ENCODE results near the gene NFE2L2. TPM values are rescaled to one million over a fixed set of nuclear protein-coding genes. Genes with fewer than 3 reads are reported as not detected.

The NFE2L2 gene
- total RNA-seq (59.5 and 66.2 TPM in 2 replicates), polyA plus RNA-seq (57.1 and 63.1 TPM in 2 replicates), polyA minus RNA-seq (92.6 and 103 TPM in 2 replicates), Bru-seq, nascent RNA (percentile 95 among the genes with signal in this experiment), BruChase-seq, experiment 1, labeled RNA remaining after a 6-hour chase (percentile 90 among the genes with signal in this experiment), BruChase-seq, experiment 2, labeled RNA remaining after a 2-hour chase (percentile 95 among the genes with signal in this experiment)
- 67.6 and 71.3 TPM in 2 replicates for polyA plus RNA-seq (2011; cell fraction: cytosol; rRNA removed)
- 89.9 and 99.1 TPM in 2 replicates for polyA plus RNA-seq (2011; cell fraction: nucleus; rRNA removed)
- 63.3 and 69.1 TPM in 2 replicates for polyA plus RNA-seq (2012)
- 74.1 TPM for polyA minus RNA-seq (2011; cell fraction: cytosol; rRNA and poly(A)+ RNA removed)
- polyA minus RNA-seq (2011; cell fraction: nucleus; rRNA and poly(A)+ RNA removed), result 76.5 and 104 TPM in 2 replicates
- long read RNA-seq, transcript NFE2L2-201 (5 exons, 2,853 nt), result major isoform, 118 of 155 reads
- long read RNA-seq, transcript NFE2L2-202 (5 exons, 2,651 nt), result minor isoform, 23 of 155 reads
- long read RNA-seq, partial matches to known transcripts, result 3 of 155 reads
- long read RNA-seq, other reads (novel, unspliced or antisense), result 11 of 155 reads

DNA sequence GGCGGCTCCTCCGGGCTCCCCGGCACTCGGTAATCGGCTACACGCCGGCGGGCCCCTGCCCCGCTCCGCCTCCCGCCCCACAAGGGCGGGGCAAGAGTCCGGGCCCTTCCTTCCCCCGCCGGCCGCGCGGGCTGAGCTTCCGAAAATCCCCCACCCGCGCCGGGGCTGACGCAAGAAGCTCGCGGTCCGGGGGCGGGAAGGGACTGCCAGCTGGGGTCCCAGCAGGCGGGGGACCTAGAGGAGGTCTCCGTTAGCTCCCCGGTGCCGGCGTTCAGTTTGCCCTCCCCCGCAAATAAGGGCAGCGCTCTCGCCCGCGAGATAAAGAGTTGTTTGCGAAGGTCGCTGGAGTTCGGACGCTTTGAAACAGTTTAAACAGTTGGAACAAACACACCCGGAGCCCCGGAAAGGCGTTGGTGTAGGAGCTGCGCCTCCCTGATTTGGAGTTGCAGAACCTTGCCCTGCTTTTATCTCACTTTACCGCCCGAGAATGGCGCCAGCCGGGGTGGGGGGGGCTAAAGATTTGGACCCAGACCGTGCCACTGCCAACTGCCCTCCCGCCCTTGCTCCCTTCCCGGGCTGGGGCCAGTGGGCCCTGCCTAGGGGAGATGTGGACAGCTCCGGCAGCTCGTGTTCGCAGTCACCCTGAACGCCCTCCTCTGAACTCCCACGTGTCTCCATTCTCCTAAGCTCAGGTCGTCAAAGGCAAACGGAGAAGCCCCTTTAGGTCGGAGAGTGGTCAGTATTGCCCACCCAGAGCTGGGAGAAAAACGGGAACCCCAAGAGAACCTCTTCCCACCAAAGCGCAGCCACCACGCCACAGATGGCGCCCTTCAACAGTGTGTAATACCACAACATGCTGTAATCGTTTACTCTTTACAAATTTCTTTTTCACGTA lies at the start of gene NFE2L2:
NFE2L2 (minus strand) TSS at position 35 of the 895 bp plus-strand sequence. CDS start 151 bp downstream, outside the sequence.
- peak; percentile 89 for DNase-seq (ENCODE audit: low read depth, low spot score)
- intact Hi-C loops (cut with micrococcal nuclease), result loop anchor here (1.0 to 5.0 kb wide), 6 partner anchors 8 to 459 kb away; a partner anchor contains a TSS
- dilution Hi-C loops (cut with MboI; ENCODE audit: extremely low pct_ligation_motif_present, low sequenced_read_pairs), result no loop called here

More for the DNA sequence above, at the start of gene NFE2L2:
- peaks cover 43% of the 10 kb centered on the region for H3K79me2 ChIP-seq (ENCODE audit: control insufficient read depth, insufficient read depth, low read length)
- H3K27me3 ChIP-seq (ENCODE audit: control insufficient read depth in 2 of 2, insufficient read depth in 2 of 2, low read length in 2 of 2), result no peaks in the 10 kb centered on the region
- no peaks in the 10 kb centered on the region for H3K36me3 ChIP-seq (ENCODE audit: control insufficient read depth in 2 of 2, extremely low read depth in 1 of 2, insufficient read depth in 2 of 2, low read length in 2 of 2)
- peaks cover 27% of the 10 kb centered on the region for H3K4me1 ChIP-seq (ENCODE audit: control insufficient read depth, extremely low read depth, insufficient read depth, low read length)
- no peaks in the 10 kb centered on the region for H3K9me3 ChIP-seq (replicated peaks; ENCODE audit: control insufficient read depth, insufficient read depth, low read length)
- peak within 1 kb of the TSS; percentile 94 for H3K27ac ChIP-seq (ENCODE audit: insufficient read depth, low read depth, low read length)
- TSS peak; percentile 76 for BruUV-seq (replicated peaks)
- peaks cover 10% of the 10 kb centered on the region for H4K20me1 ChIP-seq (replicated peaks; ENCODE audit: control insufficient read depth, extremely low read depth, insufficient read depth, low read length)
- no peak for FAIRE-seq
- peak within 1 kb of the TSS; percentile 28 to 98 (median 79) for H3K4me3 ChIP-seq (replicated peaks in 1 of 3; ENCODE audit: insufficient read depth in 1 of 3, low read depth in 1 of 3, low read length in 3 of 3)
- H3K9ac ChIP-seq (replicated peaks; ENCODE audit: extremely low read depth, insufficient read depth, low read length), result peak within 1 kb of the TSS; percentile 97
- H3K4me2 ChIP-seq (ENCODE audit: insufficient read depth, low read length), result peak within 1 kb of the TSS; percentile 71
- CTCF ChIA-PET, result interaction anchor here (0.8 to 4.8 kb wide), 21 partner anchors 9 to 498 kb away, joined by 3 to 136 read pairs (median 11); partner anchors contain the start of gene AGPS
- TF ChIP-seq EZH2 (IDR thresholded peaks at IDR 0.05; ENCODE audit: borderline replicate concordance, low read depth, low read length, severe bottlenecking) (no peak), POLR2A (IDR thresholded peaks at IDR 0.05; ENCODE audit: low read depth, low read length) (peak; percentile 5), POLR2AphosphoS5 (IDR thresholded peaks at IDR 0.05; ENCODE audit: insufficient read depth, low read depth, low read length) (peak; percentile 39), GATA2 (IDR thresholded peaks at IDR 0.05; ENCODE audit: insufficient read depth, insufficient read length, low read depth, low read length) (no peak)
- TF ChIP-seq, protein P1, sequence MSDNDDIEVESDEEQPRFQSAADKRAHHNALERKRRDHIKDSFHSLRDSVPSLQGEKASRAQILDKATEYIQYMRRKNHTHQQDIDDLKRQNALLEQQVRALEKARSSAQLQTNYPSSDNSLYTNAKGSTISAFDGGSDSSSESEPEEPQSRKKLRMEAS (IDR thresholded peaks at IDR 0.05; ENCODE audit: insufficient read depth, insufficient read length), result peak; percentile 33
- TF ChIP-seq, protein P2, sequence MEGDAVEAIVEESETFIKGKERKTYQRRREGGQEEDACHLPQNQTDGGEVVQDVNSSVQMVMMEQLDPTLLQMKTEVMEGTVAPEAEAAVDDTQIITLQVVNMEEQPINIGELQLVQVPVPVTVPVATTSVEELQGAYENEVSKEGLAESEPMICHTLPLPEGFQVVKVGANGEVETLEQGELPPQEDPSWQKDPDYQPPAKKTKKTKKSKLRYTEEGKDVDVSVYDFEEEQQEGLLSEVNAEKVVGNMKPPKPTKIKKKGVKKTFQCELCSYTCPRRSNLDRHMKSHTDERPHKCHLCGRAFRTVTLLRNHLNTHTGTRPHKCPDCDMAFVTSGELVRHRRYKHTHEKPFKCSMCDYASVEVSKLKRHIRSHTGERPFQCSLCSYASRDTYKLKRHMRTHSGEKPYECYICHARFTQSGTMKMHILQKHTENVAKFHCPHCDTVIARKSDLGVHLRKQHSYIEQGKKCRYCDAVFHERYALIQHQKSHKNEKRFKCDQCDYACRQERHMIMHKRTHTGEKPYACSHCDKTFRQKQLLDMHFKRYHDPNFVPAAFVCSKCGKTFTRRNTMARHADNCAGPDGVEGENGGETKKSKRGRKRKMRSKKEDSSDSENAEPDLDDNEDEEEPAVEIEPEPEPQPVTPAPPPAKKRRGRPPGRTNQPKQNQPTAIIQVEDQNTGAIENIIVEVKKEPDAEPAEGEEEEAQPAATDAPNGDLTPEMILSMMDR (IDR thresholded peaks at IDR 0.05; ENCODE audit: extremely low read depth in 1 of 2, insufficient read depth in 1 of 2, low read depth in 1 of 2, low read length in 2 of 2), result peak; percentile 11 to 29
- POLR2A ChIA-PET, result interaction anchor here (0.5 to 2.9 kb wide), 9 partner anchors 10 to 1002 kb away, joined by 3 to 12 read pairs (median 3); partner anchors contain the start of gene HNRNPA3
- no peaks in the 10 kb centered on the region for H3K9me1 ChIP-seq (replicated peaks; ENCODE audit: control insufficient read depth, extremely low read depth, insufficient read depth, low read length)
- peak within 1 kb of the TSS; percentile 65 for H2AFZ ChIP-seq (ENCODE audit: low read depth, low read length)
